ES-I3 (cell line): ENCODE results near the gene PPP4R4.

Source experiments
- H3K36me3 ChIP-seq: 2 replicates; pipeline ENCODE4 v1.6.1; 2013; ENCODE audit warnings: mild to moderate bottlenecking, low read length, control low read depth, moderate library complexity; ENCODE audit not compliant: insufficient read depth
- H3K4me1 ChIP-seq: 2 replicates; pipeline ENCODE4 v1.6.1; 2013; ENCODE audit warnings: mild to moderate bottlenecking, control low read depth, low read length; ENCODE audit not compliant: insufficient read depth
- H3K9ac ChIP-seq: 2 replicates; pipeline ENCODE4 v1.6.1; 2013; ENCODE audit warnings: low read depth, mild to moderate bottlenecking, low read length, moderate library complexity
- H3K9me3 ChIP-seq: 2 replicates; pipeline ENCODE4 v1.6.1; 2013; ENCODE audit warnings: mild to moderate bottlenecking, low read length, moderate library complexity; ENCODE audit not compliant: control insufficient read depth, insufficient read depth

PPP4R4 gene

DNA sequence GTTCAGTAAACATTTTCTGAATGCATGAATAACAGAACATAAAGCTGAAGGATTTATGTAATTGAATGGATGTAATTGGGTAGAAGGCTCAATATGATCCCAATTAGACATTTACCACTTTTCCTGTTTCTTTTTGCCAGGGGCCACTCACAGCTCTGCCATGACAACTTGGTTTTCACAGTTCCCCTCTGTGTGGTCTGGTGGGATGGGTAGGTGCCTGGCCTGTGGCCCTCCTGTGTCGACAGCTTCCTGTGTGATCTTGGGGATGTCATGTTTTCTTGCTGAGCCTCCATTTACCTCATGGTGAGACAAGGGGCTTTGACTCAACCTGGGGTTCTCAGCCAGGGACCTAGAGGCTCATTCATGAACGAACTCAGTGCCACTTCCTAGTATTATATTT, 131.5 kb downstream of the PPP4R4 start:
- H3K9me3 ChIP-seq = no peaks in the 10 kb centered on the region
- no peak overlapping the region for H3K9ac ChIP-seq
- H3K4me1 ChIP-seq = no peaks in the 10 kb centered on the region
- H3K36me3 ChIP-seq = no peaks in the 10 kb centered on the region

DNA sequence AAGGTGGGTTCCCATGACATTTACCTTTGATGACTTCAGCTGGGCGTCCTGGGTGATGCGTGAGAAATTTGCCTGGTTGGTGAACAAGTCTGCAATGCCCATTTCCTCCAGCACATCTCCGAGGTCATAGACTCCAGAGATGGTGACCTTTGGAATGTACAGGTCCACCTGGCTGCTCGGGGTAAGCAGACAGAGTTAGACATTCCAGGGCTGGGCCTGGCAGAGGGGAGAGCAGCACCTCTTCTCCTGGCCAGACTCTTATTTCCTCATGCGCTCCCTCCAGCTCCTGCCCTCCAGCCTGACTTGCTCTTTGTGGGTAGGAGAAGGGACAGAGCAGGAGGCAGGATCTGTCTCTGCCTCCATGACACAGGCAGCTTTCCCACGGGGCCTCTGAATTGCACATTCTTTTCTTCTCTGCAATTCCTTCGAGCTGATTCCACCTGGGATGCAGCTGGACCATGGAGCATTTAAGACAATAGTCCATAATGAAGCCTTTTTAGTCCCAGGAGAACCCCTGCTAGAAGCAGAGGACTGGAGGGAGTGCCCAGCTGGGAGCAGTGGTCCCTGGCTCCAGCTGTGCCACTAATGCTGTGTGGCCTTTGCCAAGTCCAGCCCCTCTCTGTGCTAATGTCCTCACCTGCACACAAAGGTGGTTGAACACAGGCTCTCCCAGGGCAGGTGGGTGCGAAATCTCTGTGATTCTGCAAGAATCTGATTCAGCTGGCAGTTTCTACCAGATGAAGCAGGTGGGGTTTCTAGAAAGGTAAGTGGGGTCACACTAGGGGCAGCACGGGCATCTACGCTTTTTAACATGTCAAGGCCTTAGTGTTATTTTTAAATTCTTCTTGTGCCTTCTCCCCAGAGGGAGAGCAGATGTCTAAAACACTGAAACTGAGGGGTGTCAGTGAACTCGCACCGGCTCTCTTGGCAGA, 132.2 kb downstream of the PPP4R4 start:
- Histone ChIP-seq H3K9ac (no peak overlapping the region), H3K36me3 (no peaks in the 10 kb centered on the region), H3K9me3 (no peaks in the 10 kb centered on the region), H3K4me1 (no peaks in the 10 kb centered on the region)

DNA sequence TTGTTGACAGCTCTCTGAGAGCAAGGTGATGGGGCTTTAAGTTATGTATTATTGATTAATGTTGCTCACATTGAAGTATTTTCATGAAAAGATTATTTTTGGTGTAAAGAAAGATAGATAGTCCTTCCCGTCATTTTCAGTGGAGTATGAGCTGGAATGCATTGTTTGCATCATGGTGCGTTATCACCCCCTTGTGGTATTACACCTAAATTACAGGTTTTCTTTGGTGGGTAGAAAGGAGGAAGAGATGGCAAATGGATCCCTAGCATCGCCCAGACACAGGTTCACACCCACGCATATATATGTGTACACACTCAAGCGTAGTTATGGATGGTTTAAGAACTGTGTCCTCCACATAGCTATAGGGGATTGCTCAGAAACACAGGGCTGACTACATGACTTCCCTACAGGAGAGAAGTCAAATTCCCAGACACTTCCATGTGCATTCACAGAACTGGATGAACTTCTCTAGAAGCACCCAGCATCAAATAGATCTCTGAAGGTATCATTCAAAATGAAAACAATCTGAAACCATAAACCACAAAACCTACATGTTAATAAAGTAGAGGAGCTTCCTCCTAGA, 133.4 kb downstream of the PPP4R4 start:
- no peaks in the 10 kb centered on the region for H3K4me1 ChIP-seq
- no peaks in the 10 kb centered on the region for H3K36me3 ChIP-seq
- no peak overlapping the region for H3K9ac ChIP-seq
- H3K9me3 ChIP-seq = no peaks in the 10 kb centered on the region

DNA sequence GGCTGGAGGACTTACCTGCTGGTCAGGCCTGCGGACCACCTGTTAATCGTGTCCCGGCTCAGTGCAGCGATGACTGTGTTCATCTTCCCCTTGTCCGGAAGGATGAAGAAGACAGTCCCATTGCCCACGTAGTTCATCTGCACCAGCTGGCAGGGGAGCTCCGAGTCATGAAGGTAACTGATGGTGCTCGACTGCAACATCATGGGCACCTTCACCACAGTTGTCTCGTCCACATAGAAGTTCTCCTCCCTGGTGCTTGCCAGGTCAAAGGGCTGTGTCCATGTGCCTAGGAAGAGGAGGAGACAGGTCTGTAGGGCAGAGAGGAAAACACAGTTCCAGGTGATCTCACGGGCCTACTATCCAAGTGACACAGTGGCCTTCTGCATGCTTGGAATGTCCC, 135.6 kb downstream of the PPP4R4 start:
- no peaks in the 10 kb centered on the region for H3K9me3 ChIP-seq

DNA sequence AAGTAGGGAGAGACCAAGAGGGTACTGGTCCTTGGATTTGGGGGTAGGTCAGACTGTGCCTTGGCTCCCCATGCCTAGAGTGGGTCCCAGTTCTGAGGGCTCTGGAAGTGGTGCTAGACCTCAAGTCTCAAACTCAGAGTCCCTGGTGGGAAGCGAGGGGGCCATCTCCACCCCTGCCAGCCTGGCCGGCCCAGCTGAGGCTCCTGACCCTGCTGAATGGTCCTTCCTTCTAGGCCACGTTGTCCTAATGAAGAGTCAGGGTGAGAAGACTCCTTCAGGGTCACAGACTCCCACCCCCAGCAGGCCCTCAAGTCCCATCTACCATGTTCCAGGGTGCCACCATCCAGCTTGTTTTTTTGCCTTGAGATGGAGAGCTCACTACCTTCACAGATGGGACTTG, 136.1 kb downstream of the PPP4R4 start:
- no peaks in the 10 kb centered on the region for H3K36me3 ChIP-seq
- no peaks in the 10 kb centered on the region for H3K4me1 ChIP-seq
- no peaks in the 10 kb centered on the region for H3K9me3 ChIP-seq
- H3K9ac ChIP-seq = no peak overlapping the region

More for the DNA sequence above, 135.6 kb downstream of the PPP4R4 start:
- Histone ChIP-seq H3K9ac (no peak overlapping the region), H3K4me1 (no peaks in the 10 kb centered on the region), H3K36me3 (no peaks in the 10 kb centered on the region)

DNA sequence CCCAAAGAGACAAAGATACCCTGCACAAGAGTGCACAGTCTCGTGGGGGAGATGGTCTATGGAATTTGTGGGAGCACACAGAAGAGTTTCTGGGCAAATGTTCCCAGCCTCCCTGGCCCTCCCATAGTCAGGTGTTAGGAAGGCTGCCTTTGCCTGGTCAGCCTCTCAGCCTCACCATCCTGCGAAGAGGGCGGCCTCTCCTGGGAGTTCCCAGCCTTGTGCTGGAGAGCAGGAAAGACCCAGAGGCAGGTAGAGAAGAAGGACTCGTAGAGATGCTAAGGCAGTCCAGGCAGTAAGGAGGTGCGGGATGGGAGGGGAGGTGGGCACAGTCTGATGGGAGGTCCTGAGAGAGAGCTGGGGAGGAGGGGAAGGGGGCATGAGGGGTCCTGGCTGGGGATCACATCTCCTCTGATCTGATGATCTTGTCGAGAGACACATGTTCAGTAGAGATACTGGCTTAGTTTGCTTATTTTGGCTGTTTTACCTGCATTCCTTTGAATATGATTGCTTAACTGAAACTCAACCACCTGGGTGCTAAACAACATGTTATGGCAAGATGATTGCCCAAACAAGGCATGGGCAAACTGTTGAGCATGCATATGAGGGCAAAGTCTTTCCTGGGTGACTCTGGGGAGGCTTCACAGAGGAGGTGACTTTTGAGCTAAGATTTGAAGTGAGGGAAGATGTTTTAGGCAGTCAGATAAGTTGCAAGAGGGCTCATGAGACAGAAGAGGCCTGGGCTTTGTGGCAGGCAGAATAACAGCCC, 138.5 kb downstream of the PPP4R4 start:
- no peaks in the 10 kb centered on the region for H3K4me1 ChIP-seq
- no peaks in the 10 kb centered on the region for H3K36me3 ChIP-seq
- no peaks in the 10 kb centered on the region for H3K9me3 ChIP-seq
- H3K9ac ChIP-seq = no peak overlapping the region

DNA sequence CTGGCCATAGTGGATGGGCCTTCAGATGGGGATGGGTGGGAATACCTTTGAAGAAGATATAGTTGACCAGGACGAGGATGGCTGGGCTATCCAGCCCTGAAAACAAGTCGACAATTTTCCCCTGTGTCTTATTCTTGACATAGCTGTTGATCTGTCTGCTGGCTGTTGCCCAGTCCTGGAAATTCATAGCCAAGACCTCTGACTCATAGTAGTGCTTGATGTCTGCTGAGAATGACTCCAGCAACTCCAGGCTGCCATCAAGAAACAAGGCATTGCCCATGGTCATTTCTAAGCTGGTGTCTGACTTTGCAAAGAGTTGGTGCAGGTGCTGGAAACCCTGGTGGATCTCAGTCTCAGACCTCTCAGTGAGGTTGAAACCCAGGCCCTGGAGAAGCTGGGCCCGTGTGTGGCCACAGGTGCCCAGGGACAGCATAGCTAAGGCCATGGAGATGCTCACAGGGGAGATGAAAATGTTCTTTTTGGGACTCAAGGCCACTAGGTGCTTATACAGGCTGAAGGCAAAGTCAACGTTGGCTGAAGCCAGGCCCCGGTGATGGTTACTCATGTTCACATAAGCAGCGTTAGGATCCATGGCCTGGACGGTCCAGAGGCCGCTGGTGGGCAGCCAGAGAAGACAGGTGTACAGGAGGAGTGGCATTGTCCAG, 140.0 kb downstream of the PPP4R4 start:
- H3K9me3 ChIP-seq = no peaks in the 10 kb centered on the region

DNA sequence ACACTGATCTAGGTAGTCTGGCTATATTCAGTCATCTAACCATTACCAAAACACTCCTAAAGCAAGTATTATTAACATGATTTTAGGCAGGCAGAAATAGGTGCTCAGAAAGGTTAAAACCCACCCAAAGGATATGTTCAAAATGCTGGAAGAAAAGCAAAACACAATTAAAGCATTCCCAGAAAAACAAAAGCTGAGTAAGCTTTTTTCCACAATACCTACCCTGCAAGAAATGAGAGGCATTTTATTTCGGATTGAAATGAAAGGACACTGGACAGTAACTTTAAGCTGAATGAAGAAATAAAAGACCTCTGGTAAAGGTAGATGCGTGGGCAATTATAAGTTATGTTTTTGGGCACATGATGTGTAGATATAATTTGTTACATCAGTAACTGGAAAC, 140.8 kb downstream of the PPP4R4 start:
- no peaks in the 10 kb centered on the region for H3K9me3 ChIP-seq
- no peaks in the 10 kb centered on the region for H3K4me1 ChIP-seq
- no peaks in the 10 kb centered on the region for H3K36me3 ChIP-seq
- H3K9ac ChIP-seq = no peak overlapping the region

More for the DNA sequence above, 140.0 kb downstream of the PPP4R4 start:
- Histone ChIP-seq H3K36me3 (no peaks in the 10 kb centered on the region), H3K4me1 (no peaks in the 10 kb centered on the region), H3K9ac (no peak overlapping the region)

DNA sequence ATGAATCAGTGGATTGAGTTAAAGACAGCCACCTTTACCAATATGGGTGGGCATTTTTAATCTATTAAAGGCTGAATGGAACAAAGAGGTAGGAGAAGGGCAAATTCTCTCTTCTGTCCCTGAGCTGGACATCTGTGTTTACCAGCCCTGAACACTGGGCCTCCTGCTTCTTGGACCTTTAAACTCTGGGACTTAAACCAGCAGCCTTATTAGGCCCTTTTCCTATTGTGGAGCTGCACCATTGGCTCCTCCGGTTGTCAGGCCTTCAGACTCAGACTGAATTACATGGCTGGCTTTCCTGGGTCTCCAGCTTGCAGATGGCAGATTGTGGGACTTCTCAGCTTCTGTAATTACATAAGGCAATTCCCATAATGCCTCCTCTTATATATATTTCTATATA, 142.6 kb downstream of the PPP4R4 start:
- Histone ChIP-seq H3K36me3 (no peaks in the 10 kb centered on the region), H3K9me3 (no peaks in the 10 kb centered on the region), H3K9ac (no peak overlapping the region), H3K4me1 (0 out of 2 replicates have a peak, but pooled peaks cover 4% of the 10 kb centered on the region)

DNA sequence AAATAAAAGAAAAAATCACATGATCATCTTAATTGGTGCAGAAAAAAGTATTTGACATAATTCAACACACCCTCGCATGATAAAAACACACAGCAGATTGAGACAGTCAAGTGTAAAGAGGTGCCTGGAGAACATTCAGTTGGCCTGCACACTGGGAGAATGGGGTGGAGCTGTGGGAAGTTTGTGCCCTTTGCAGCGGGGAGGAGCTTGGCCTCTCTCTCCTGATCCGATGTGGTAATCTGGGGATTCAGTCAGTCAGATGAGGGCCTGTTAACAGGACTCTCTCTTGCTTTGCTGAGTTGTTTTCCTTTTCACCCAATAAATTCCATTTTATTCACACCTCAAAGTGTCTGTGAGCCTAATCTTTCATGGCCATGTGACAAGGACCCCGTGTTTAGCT, 143.1 kb downstream of the PPP4R4 start:
- 0 out of 2 replicates have a peak, but pooled peaks cover 4% of the 10 kb centered on the region for H3K4me1 ChIP-seq
- H3K9ac ChIP-seq = no peak overlapping the region
- no peaks in the 10 kb centered on the region for H3K9me3 ChIP-seq
- no peaks in the 10 kb centered on the region for H3K36me3 ChIP-seq

DNA sequence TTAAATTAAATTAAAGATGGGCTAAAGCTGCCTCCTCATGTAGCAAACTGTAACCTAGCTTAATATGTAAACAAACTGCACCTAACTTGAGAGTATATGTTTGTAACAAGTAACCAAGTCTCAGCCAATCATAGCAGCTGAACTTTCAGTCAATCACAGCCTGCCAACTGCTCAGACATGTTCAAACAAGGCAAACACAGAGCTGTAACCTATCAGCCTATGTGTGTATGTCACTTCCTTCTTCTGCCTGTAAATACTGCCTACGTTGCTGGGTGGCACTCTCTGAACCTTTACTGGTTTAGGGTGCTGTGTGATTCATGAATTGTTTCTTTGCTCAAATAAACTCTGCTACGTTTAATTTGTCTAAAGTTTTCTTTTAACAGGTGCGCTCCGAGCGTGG, 146.1 kb downstream of the PPP4R4 start:
- H3K4me1 ChIP-seq = 0 out of 2 replicates have a peak, but pooled peaks cover 4% of the 10 kb centered on the region
- H3K9me3 ChIP-seq = no peaks in the 10 kb centered on the region
- H3K36me3 ChIP-seq = no peaks in the 10 kb centered on the region
- H3K9ac ChIP-seq = no peak overlapping the region

DNA sequence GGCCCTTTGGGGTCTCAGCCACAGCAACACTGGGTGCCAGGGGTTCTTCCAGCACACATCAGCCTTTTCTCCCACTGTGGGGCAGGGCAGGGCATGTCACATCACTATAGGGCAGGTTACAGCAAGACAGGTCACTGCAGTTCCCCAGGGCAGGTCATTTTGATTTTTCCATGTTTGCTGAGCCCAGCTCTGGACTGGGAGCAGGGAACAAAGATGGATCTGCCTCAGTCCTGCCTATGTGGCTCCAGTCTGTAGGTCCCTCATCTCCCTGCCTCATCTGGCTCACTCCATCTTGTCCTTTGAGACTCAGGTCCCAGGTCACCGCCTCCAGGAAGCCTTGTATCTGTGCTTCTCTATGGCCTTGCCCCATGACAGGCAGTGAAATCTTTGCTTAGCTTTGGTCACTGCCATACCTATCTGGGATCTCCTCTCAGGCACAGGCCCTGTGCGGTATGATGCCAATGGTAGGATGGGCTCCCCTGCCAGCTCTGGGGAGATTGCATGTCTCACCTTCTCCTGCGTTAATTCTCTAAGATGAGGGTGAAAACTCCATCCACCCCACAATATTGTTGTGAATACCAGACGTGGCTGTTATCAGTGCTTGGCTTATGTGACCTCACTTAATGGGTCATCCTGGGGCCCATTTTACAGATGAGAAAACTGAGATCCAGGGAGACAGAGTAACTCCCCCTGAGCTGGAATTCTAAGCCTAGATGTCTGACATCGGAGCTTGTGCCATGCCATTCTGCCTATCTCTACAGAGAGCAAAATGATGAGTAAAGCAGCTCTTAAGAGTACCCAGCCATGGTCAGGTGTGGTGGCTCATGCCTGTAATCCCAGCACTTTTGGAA, 147.5 kb downstream of the PPP4R4 start:
- H3K4me1 ChIP-seq = 0 out of 2 replicates have a peak, but pooled peaks cover 4% of the 10 kb centered on the region
- H3K36me3 ChIP-seq = no peaks in the 10 kb centered on the region
- H3K9me3 ChIP-seq = no peaks in the 10 kb centered on the region
- no peak overlapping the region for H3K9ac ChIP-seq
